Psoas muscle (tissue), 8 donors: ENCODE results near the gene PAM16. TPM values are rescaled to one million over a fixed set of nuclear protein-coding genes. Genes with fewer than 3 reads are reported as not detected.

Experiments used
- ATAC-seq, 4 donors: fragments of 200-7000 bp; cut with Tn5 transposase; one replicate each; pipeline ENCODE4 v1.9.1; 2020; ENCODE audit warnings: moderate library complexity in 3 of 4, mild to moderate bottlenecking in 2 of 4
- DNase-seq, 2 donors: peaks; one replicate each; pipeline ENCODE4 v3.0.0-alpha.2; 2020
- H3K27ac ChIP-seq: fragments of 200-600 bp; one replicate; pipeline ENCODE4 v1.8.0; 2022
- H3K27me3 ChIP-seq, 3 donors: fragments of 200-600 bp in 1 of 3; one replicate each; pipeline versions ENCODE4 v1.6.1 to v1.8.0; 2013 to 2022; ENCODE audit warnings: low read length in 2 of 3, mild to moderate bottlenecking in 2 of 3, moderate library complexity in 1 of 3; ENCODE audit not compliant: insufficient read depth in 3 of 3
- H3K36me3 ChIP-seq, 2 donors: fragments of 200-600 bp in 1 of 2; one replicate each; pipeline versions ENCODE4 v1.6.1 to v1.8.0; 2013 to 2022; ENCODE audit warnings: low read depth in 1 of 2, mild to moderate bottlenecking in 1 of 2, moderate library complexity in 1 of 2; ENCODE audit not compliant: insufficient read depth in 1 of 2
- H3K4me1 ChIP-seq: fragments of 200-600 bp; one replicate; pipeline ENCODE4 v1.8.0; 2022
- H3K4me3 ChIP-seq: fragments of 200-600 bp; one replicate; pipeline ENCODE4 v1.8.0; 2022; ENCODE audit warnings: mild to moderate bottlenecking
- H3K9me3 ChIP-seq: fragments of 200-600 bp; one replicate; pipeline ENCODE4 v1.8.0; 2022
- CTCF ChIP-seq: fragments of 200-600 bp; IDR thresholded peaks from one replicate; pipeline ENCODE4 v1.8.0; 2022; ENCODE audit warnings: antibody characterized with exemption
- WGBS, 3 donors: extraction: QIAGEN DNeasy Blood & Tissue Kit; methylation state at CpG; one replicate each; pipeline versions ENCODE4 v1.1.6 to v1.1.7; 2013; 5-methylcytosine and 5-hydroxymethylcytosine counted together
- intact Hi-C, 2 donors: fragments of 100-400 bp; cut with DNase I; formaldehyde crosslinking; loops; one replicate each; pipeline versions ENCODE4 v1.11.0 to v1.14.2; 2022
- polyA plus RNA-seq, 3 donors: library from polyadenylated mRNA; stranded (reverse); fragments of 200-250 nt; gene quantifications; one replicate each; pipeline ENCODE4 v1.2.3, GENCODE V29; 2013
- total RNA-seq, 4 donors: library from RNA; stranded (reverse); fragmentation: NEBNext Ultra II Directional in 2 of 4; extraction: Animal tissue kit (Norgen Biotek cat#: 25700) in 2 of 4; gene quantifications; one replicate each; pipeline versions ENCODE4 v1.2.1 to v1.2.4, GENCODE V29; 2021 to 2023
- donor health status: healthy with polysubstance abuse.
- donor health status: DM: no; HTN: no; CAD: no; lungs with moderate emphysema.
- donor health status: Bipolar disorder and iron deficiency.
- donor health status: healthy.
- donor health status: DM: yes; HTN: yes; CAD: no.
- donor health status: DM: no; HTN: no; CAD: no.
- donor health status: DM: no; HTN: no; CAD: no.
- donor health status: DM: yes; HTN: yes; CAD: no.

The PAM16 gene
- total and polyA plus RNA-seq, 7 donors: 60.5 to 163 (median 84.2) TPM

DNA sequence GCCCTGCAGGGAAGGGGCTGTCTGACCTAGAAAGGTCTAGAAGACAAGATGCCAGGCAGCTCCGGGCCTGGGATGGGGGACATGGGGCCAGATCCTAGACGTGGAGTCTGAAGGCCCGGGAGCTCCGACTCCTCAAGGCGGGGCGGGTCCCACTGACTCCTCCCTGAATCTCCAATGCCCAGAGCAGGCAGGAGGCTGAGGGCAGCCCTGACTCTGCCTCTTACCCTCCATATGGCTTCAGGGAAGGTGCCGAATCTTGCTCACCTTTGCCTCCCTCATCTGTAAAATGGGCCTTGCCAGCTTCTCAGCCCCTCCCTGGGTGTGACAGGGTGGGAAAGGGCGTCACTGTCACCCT is 35.3 kb upstream of the PAM16 start:
- no peaks in the 10 kb centered on the region for H3K36me3 ChIP-seq
- H3K4me1 ChIP-seq: peaks cover 9% of the 10 kb centered on the region

GRCh38 chr16:4385789-4386450 is 34.8 kb upstream of the PAM16 start:
- Histone ChIP-seq H3K9me3 (no peaks in the 10 kb centered on the region), H3K27me3 (no peaks in the 10 kb centered on the region), H3K4me1 (peaks cover 10% of the 10 kb centered on the region), H3K4me3 (no peak overlapping the region), H3K36me3 (no peaks in the 10 kb centered on the region), H3K27ac (peak overlapping the region; percentile 30)
- intact Hi-C loops: no loop called here
- no peak for TF ChIP-seq CTCF
- no peak for ATAC-seq
- WGBS, 3 donors: 79 to 87% (median 79%) methylated on average over 11 of the region's 11 CpGs
- DNase-seq: no peak

More for the DNA sequence above, 35.3 kb upstream of the PAM16 start:
- peak overlapping the region; percentile 36 for H3K27ac ChIP-seq
- DNase-seq (no peak), ATAC-seq (no peak)
- no peak for TF ChIP-seq CTCF
- intact Hi-C loops: no loop called here
- H3K9me3 ChIP-seq: no peaks in the 10 kb centered on the region
- no peaks in the 10 kb centered on the region for H3K27me3 ChIP-seq
- WGBS, 3 donors: 76 to 89% (median 84%) methylated on average over 6 to 8 of the region's 8 CpGs
- no peak overlapping the region for H3K4me3 ChIP-seq

DNA sequence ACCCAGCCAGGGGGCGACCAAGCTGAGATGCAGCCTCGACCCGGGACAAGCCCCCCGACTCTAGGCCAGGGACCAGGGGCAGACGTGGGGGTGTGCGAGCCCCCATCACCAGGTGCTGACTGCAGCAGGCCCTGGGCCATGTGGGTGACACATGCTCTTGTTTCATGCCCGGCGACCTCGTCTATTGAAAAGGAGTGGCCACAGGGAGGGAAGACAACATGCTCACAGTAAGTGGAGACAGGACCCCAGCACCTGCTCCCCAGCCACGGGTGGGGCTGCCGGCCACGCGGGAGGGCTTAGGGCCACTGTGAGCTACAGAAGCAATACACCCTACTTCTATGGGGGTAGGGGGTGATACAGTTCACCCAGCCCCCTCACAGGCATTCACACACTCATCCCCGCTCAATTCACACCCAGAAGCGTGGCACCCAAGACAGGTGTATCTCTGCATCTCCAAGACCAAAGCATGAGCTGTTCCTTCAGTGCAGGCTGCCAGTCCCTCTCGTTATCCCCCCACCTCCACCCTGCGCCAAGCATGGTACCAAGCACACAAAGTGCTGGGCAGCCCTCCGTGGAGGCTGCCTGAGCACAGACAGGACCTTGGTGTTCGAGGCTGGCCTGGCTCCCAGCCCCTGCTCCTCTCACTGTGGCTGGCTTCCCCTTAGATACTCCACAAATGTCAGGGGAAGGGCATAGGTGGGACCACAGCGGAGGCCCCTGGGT is 34.1 kb upstream of the PAM16 start:
- Histone ChIP-seq H3K36me3 (no peaks in the 10 kb centered on the region), H3K27ac (peak overlapping the region; percentile 30), H3K9me3 (no peaks in the 10 kb centered on the region), H3K4me1 (peaks cover 13% of the 10 kb centered on the region), H3K27me3 (no peaks in the 10 kb centered on the region), H3K4me3 (no peak overlapping the region)
- DNase-seq: no peak
- TF ChIP-seq CTCF: no peak
- intact Hi-C loops: no loop called here
- WGBS, 3 donors: 78 to 91% (median 83%) methylated on average over 20 of the region's 20 CpGs
- no peak for ATAC-seq

- ATAC-seq (no peak), DNase-seq (no peak)
- Histone ChIP-seq H3K36me3 (no peaks in the 10 kb centered on the region), H3K9me3 (no peaks in the 10 kb centered on the region), H3K4me3 (no peak overlapping the region), H3K27ac (no peak overlapping the region), H3K27me3 (no peaks in the 10 kb centered on the region), H3K4me1 (peaks cover 13% of the 10 kb centered on the region)
- intact Hi-C loops: no loop called here
- no peak for TF ChIP-seq CTCF
- 73 to 83% (median 80%) methylated on average over 15 to 20 of the region's 20 CpGs for WGBS, 3 donors
Observed at GRCh38 chr16:4384509-4384942, 33.4 kb upstream of the PAM16 start.
